ENCODE results near the gene COX20. TPM values are rescaled to one million over a fixed set of nuclear protein-coding genes. Genes with fewer than 3 reads are reported as not detected.

The COX20 gene
- polyA plus RNA-seq, 1 of the 3 experiments (the other 2 are of a cell fraction): 24.8 TPM

GRCh38 chr1:244789276-244789580 is 46.2 kb upstream of the COX20 start:
- no peak overlapping the region for H3K4me2 ChIP-seq
- H3K79me2 ChIP-seq (ENCODE audit: insufficient read depth): no peaks in the 10 kb centered on the region; the same call in 1 of the 2 replicates
- no peaks in the 10 kb centered on the region for H3K27me3 ChIP-seq (ENCODE audit: insufficient read depth)
- no peak overlapping the region for H3K4me3 ChIP-seq (ENCODE audit: low read depth in 2 of 2, low read length in 1 of 2)
- H3K9me3 ChIP-seq: no peaks in the 10 kb centered on the region
- ChIA-PET POLR2A (interaction anchor here (0.6 kb wide), 1 partner anchor 136 kb away, joined by 3 read pairs; no protein-coding TSS in a partner anchor), CTCF (interaction anchor here (0.9 to 3.2 kb wide), 4 partner anchors 9 to 253 kb away, joined by 3 to 15 read pairs (median 4); no protein-coding TSS in a partner anchor)
- 90% methylated on average over 4 of the region's 4 CpGs for WGBS (ENCODE audit: low lambda C conversion rate)
- no peak for DNase-seq
- H3K27ac ChIP-seq (ENCODE audit: low read depth in 2 of 2, low read length in 1 of 2): no peak overlapping the region
- H3K4me1 ChIP-seq (ENCODE audit: control insufficient read depth in 1 of 2, insufficient read depth in 2 of 2, low read depth in 1 of 2, low read length in 1 of 2): no peaks in the 10 kb centered on the region
- no peaks in the 10 kb centered on the region for H4K20me1 ChIP-seq (ENCODE audit: insufficient read depth)
- H3F3A ChIP-seq (replicated peaks; ENCODE audit: insufficient read depth): no peaks in the 10 kb centered on the region
- H2AFZ ChIP-seq (ENCODE audit: low read depth): no peak overlapping the region
- H3K9ac ChIP-seq: no peak overlapping the region
- TF ChIP-seq YY1 (IDR thresholded peaks at IDR 0.05; ENCODE audit: low read depth) (no peak), GATA2 (CRISPR knock-in tag; IDR thresholded peaks at IDR 0.05) (no peak), FOXM1 (IDR thresholded peaks at IDR 0.05; ENCODE audit: low read depth) (no peak)
- TF ChIP-seq, protein P1, sequence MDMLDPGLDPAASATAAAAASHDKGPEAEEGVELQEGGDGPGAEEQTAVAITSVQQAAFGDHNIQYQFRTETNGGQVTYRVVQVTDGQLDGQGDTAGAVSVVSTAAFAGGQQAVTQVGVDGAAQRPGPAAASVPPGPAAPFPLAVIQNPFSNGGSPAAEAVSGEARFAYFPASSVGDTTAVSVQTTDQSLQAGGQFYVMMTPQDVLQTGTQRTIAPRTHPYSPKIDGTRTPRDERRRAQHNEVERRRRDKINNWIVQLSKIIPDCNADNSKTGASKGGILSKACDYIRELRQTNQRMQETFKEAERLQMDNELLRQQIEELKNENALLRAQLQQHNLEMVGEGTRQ (IDR thresholded peaks at IDR 0.05; ENCODE audit: borderline replicate concordance, low read depth, low read length): no peak
- H3K9me2 ChIP-seq: no peaks in the 10 kb centered on the region
- no peaks in the 10 kb centered on the region for H3K36me3 ChIP-seq (replicated peaks in 1 of 2; ENCODE audit: control insufficient read depth in 1 of 2, insufficient read depth in 2 of 2, low read length in 1 of 2)

- Histone ChIP-seq H3K9ac (no peak overlapping the region), H4K20me1 (ENCODE audit: insufficient read depth) (no peaks in the 10 kb centered on the region), H3K4me3 (ENCODE audit: low read depth in 2 of 2, low read length in 1 of 2) (no peak overlapping the region), H3K4me1 (ENCODE audit: control insufficient read depth in 1 of 2, insufficient read depth in 2 of 2, low read depth in 1 of 2, low read length in 1 of 2) (no peaks in the 10 kb centered on the region), H3K27me3 (ENCODE audit: insufficient read depth) (no peaks in the 10 kb centered on the region), H3K4me2 (no peak overlapping the region), H3K36me3 (replicated peaks in 1 of 2; ENCODE audit: control insufficient read depth in 1 of 2, insufficient read depth in 2 of 2, low read length in 1 of 2) (no peaks in the 10 kb centered on the region), H3K9me2 (no peaks in the 10 kb centered on the region), H3K27ac (ENCODE audit: low read depth in 2 of 2, low read length in 1 of 2) (no peak overlapping the region), H3F3A (replicated peaks; ENCODE audit: insufficient read depth) (no peaks in the 10 kb centered on the region), H3K79me2 (ENCODE audit: insufficient read depth) (no peaks in the 10 kb centered on the region), H2AFZ (ENCODE audit: low read depth) (no peak overlapping the region), H3K9me3 (no peaks in the 10 kb centered on the region)
- TF ChIP-seq GABPA (IDR thresholded peaks at IDR 0.05; ENCODE audit: low read depth): no peak
- TF ChIP-seq, protein P2, sequence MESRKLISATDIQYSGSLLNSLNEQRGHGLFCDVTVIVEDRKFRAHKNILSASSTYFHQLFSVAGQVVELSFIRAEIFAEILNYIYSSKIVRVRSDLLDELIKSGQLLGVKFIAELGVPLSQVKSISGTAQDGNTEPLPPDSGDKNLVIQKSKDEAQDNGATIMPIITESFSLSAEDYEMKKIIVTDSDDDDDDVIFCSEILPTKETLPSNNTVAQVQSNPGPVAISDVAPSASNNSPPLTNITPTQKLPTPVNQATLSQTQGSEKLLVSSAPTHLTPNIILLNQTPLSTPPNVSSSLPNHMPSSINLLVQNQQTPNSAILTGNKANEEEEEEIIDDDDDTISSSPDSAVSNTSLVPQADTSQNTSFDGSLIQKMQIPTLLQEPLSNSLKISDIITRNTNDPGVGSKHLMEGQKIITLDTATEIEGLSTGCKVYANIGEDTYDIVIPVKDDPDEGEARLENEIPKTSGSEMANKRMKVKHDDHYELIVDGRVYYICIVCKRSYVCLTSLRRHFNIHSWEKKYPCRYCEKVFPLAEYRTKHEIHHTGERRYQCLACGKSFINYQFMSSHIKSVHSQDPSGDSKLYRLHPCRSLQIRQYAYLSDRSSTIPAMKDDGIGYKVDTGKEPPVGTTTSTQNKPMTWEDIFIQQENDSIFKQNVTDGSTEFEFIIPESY (IDR thresholded peaks at IDR 0.05; ENCODE audit: borderline replicate concordance, low read depth): no peak
- DNase-seq: no peak
- CTCF ChIA-PET: interaction anchor here (0.7 to 3.2 kb wide), 5 partner anchors 9 to 253 kb away, joined by 3 to 15 read pairs (median 4); no protein-coding TSS in a partner anchor
- POLR2A ChIA-PET: interaction anchor here (0.6 kb wide), 1 partner anchor 136 kb away, joined by 3 read pairs; no protein-coding TSS in a partner anchor
- WGBS (ENCODE audit: low lambda C conversion rate): 52% methylated on average over 4 of the region's 4 CpGs
Measured at GRCh38 chr1:244789731-244790130, 45.7 kb upstream of the COX20 start.

- DNase-seq: no peak
- H3K4me3 ChIP-seq (ENCODE audit: low read depth in 2 of 2, low read length in 1 of 2): no peak overlapping the region
- no peaks in the 10 kb centered on the region for H3K36me3 ChIP-seq (replicated peaks in 1 of 2; ENCODE audit: control insufficient read depth in 1 of 2, insufficient read depth in 2 of 2, low read length in 1 of 2)
- H3K4me1 ChIP-seq (ENCODE audit: control insufficient read depth in 1 of 2, insufficient read depth in 2 of 2, low read depth in 1 of 2, low read length in 1 of 2): no peaks in the 10 kb centered on the region
- 96% methylated on average over 3 of the region's 3 CpGs for WGBS (ENCODE audit: low lambda C conversion rate)
- H2AFZ ChIP-seq (ENCODE audit: low read depth): no peak overlapping the region
- H3K79me2 ChIP-seq (ENCODE audit: insufficient read depth): no peaks in the 10 kb centered on the region
- H3F3A ChIP-seq (replicated peaks; ENCODE audit: insufficient read depth): no peaks in the 10 kb centered on the region
- H3K27ac ChIP-seq (ENCODE audit: low read depth in 2 of 2, low read length in 1 of 2): no peak overlapping the region
- no peaks in the 10 kb centered on the region for H3K9me3 ChIP-seq
- no peak overlapping the region for H3K9ac ChIP-seq
- ChIA-PET POLR2A (no interaction called here), CTCF (interaction anchor here (1.2 to 3.2 kb wide), 3 partner anchors 11 to 188 kb away, joined by 4 to 15 read pairs (median 5); no protein-coding TSS in a partner anchor)
- H4K20me1 ChIP-seq (ENCODE audit: insufficient read depth): no peaks in the 10 kb centered on the region
- H3K9me2 ChIP-seq: no peaks in the 10 kb centered on the region
- no peak overlapping the region for H3K4me2 ChIP-seq
- no peaks in the 10 kb centered on the region for H3K27me3 ChIP-seq (ENCODE audit: insufficient read depth)
- TF ChIP-seq TCF12 (IDR thresholded peaks at IDR 0.05) (no peak), TEAD4 (IDR thresholded peaks at IDR 0.05; ENCODE audit: borderline replicate concordance, insufficient read depth) (no peak), YY1 (IDR thresholded peaks at IDR 0.05; ENCODE audit: low read depth) (no peak), SIN3A (IDR thresholded peaks at IDR 0.05; ENCODE audit: borderline replicate concordance, low read depth, low read length) (no peak), ELF1 (IDR thresholded peaks at IDR 0.05) (no peak), NRF1 (IDR thresholded peaks at IDR 0.05; ENCODE audit: low read depth, low read length) (no peak), TAF1 (IDR thresholded peaks at IDR 0.05; ENCODE audit: borderline replicate concordance, low read depth, low read length) (no peak), GABPA (IDR thresholded peaks at IDR 0.05; ENCODE audit: low read depth) (no peak), EZH2phosphoT487 (IDR thresholded peaks at IDR 0.05; ENCODE audit: borderline replicate concordance, low read depth) (no peak)
- TF ChIP-seq, protein P2 (IDR thresholded peaks at IDR 0.05; ENCODE audit: borderline replicate concordance, low read depth): no peak
- TF ChIP-seq, protein P3, sequence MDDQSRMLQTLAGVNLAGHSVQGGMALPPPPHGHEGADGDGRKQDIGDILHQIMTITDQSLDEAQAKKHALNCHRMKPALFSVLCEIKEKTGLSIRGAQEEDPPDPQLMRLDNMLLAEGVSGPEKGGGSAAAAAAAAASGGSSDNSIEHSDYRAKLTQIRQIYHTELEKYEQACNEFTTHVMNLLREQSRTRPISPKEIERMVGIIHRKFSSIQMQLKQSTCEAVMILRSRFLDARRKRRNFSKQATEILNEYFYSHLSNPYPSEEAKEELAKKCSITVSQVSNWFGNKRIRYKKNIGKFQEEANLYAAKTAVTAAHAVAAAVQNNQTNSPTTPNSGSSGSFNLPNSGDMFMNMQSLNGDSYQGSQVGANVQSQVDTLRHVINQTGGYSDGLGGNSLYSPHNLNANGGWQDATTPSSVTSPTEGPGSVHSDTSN (IDR thresholded peaks at IDR 0.05): no peak
- TF ChIP-seq, protein P1 (IDR thresholded peaks at IDR 0.05; ENCODE audit: borderline replicate concordance, low read depth, low read length): no peak
Measured at GRCh38 chr1:244791061-244791460, 44.4 kb upstream of the COX20 start.
